NCI-H187 treated with DMSO at 0.1 percent for 48 hours (cell line): Measurements from ENCODE around the gene PDGFRA.

Experiments
- DNase-seq: peaks from one replicate; lab custom pipeline; 2025; lab: John Stamatoyannopoulos, UW

Gene PDGFRA

DNA sequence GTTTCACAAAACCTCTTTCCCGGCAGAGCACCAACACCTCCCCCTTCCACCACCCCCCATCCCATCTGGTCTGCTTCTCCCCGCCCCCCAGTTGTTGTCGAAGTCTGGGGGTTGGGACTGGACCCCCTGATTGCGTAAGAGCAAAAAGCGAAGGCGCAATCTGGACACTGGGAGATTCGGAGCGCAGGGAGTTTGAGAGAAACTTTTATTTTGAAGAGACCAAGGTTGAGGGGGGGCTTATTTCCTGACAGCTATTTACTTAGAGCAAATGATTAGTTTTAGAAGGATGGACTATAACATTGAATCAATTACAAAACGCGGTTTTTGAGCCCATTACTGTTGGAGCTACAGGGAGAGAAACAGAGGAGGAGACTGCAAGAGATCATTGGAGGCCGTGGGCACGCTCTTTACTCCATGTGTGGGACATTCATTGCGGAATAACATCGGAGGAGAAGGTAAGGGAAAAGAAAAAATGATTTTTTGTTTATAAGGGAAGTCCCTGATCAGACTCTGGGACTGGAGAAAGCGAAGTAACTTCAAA, at the start of gene PDGFRA:
Gene PDGFRA, plus strand, starts transcription at position 333 of the 541 bp plus-strand sequence. CDS start 29,476 bp downstream, outside the sequence.
- no peak for DNase-seq

DNA sequence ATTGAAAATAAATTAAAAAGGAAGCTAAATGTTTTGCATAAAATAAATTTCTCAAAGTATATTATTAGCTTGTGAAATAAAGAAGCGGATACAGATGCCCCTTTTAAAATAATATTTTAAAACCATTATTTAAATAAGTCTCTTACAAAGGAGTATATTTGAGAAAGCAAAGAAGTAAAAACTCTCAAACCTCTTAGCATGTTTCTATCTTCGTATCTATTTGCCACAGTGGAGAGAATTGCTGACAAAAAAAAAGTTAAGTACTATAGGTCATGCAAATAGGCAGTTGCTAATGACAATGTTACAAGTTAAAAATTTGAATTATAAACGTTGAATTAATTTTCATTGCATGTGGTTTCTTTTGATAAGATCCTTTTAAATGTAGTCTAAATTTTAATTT, 44.5 kb upstream of the PDGFRA start:
- DNase-seq = no peak

DNA sequence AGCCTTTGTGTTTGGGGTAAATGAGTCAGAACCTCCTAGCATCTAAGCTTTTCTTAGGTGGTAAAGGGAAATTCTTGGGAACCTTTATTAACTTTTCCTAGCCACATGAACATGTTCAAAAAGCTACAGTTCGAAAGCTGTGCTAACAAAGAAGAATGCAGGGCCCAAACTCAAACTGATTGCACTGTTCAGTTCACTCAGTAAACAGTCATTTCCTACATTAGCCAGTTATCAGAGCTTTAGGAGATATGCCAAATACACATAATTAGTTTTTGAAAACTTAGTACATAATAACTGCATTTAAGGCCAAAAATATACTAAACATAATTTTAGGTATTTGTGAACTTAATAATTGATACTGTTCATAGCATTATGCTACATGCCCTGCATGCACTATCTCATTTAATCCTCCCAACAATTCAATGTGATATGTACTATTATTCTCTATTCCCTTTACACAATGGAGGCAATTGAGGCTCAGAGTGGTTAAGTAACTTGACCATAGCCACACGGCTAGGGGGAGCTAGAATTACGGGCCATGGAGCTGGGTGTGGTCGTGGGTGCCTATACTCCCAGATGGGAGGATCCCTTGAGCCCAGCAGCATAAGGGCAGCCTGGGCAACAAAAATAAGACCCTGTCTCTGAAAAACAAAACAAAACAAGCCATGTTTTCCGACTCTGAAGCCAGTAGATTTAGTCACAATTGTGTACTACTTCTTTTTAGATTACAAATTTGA, 43.9 kb upstream of the PDGFRA start:
- DNase-seq = no peak

DNA sequence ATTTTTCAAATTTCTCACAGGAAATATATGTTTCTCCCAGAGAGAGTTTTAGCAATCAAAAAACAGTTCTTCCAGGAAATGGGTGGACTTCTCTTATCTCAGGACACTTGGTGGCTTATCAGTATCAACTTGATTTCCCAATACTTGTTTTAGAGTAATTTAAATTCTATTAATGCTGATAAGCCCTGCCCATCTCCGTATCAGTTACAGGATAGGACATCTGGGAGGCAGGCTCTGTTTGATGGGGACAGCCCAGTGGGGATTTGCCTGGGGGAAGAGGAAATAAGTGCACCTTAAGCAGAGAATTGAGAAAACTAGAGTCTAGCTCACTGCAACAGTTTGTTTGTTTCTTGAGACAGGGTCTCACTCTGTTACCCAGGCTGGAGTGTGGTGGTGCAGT, 43.2 kb upstream of the PDGFRA start:
- DNase-seq = no peak

DNA sequence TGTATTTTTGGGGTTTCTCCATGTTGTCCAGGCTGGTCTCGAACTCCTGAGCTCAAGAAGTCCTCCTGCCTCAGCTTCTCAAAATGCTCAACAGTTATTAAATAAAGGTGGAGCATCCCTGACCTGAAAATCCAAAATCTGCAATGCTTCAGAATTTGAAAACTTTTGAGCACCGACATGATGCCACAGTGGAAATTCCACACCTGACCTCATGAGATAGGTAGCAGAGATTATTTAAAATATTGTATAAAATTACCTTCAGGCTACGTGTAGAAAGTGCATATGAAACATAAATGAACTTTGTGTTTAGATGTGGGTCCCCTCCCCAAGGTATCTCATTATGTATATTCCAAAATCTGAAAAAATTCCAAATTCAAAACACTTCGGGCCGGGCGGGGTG, 42.7 kb upstream of the PDGFRA start:
- no peak for DNase-seq

DNA sequence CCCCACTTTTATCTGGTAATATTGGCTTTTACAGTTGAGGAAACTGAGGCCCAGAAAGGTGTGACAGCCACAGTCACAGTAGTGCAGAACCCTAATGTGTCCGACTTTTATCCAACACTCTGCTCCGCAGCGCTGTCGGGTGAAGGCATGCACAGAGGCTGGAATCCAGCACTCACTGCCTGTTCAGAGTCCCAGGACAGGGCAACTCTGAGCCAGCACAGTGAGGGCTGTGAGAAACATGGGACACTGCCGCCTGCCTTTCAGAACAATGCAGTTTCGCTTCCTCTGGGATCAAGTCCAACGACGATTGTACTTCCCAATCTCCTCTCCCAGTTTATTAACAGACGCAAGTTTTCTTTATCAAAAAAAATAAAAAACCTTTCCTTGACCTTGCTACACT, 41.9 kb upstream of the PDGFRA start:
- DNase-seq = no peak

DNA sequence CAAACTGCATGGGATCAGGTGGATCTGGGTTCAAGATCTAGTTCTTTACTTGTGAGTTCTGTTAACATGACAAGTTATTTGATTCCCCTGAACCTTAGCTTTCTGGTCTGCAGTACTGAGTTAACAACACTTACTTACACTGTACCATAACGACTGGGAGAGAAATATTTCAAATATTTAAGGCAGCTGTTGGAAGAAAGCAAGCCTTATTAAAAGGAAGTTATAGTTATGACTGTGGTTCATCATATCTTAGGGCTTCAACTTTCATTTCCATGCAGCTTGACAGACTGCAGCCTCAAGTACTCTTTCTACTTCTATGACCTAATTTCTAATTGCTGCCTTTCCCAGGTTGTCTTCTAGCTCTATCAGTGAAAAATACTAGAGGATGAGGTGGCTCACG, 40.0 kb upstream of the PDGFRA start:
- no peak for DNase-seq

DNA sequence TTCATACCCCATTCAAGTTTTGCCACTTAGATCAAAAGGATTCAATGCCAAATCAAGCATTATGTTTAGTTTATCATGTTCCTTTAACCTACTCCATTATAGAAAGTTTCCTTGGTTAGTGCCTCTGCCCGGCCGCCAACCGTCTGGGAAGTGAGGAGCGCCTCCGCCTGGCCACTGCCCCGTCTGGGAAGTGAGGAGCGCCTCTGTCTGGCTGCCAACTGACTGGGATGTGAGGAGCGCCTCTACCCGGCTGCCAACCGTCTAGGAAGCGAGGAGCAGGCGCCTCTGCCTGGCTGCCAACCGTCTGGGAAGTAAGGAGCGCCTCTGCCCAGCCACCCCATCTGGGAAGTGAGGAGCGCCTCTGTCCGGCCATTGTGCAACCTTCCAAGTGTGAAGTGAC, 36.3 kb upstream of the PDGFRA start:
- no peak for DNase-seq

DNA sequence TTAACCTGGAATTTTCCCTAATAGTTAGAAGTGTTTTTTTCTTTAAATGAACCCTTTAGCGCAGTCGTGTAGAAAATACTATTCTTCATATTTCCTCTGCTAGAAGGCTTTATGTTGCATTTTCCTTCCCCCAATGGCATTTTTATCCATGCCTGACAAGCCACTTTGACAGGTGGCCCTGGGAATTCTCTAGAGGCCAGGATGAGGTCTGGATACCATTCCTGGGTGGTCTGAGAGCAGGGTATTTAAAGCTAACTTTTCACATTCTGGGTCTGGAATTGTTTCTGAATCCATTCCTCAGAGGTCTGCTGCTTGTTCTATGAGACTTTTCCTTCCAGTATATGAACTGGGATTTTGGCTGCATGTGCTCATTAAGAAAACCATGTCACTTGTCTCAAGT, 31.2 kb upstream of the PDGFRA start:
- DNase-seq = no peak

DNA sequence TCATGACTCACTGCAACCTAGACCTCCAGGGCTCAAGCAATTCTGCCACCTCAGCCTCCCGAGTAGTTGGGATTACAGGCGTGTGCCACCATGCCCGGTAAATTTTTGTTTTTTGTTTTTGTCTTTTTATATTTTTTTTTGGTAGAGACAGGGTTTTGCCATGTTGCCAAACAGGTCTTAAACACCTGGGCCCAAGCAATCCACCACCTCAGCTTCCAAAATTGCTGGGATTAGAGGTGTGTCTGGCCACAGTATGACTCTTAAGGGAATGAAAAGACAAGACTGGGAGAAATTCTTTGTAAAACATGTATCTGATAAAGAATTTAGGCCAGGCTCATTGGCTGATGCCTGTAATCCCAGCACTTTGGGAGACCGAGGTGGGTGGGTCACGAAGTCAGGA, 29.2 kb upstream of the PDGFRA start:
- no peak for DNase-seq

DNA sequence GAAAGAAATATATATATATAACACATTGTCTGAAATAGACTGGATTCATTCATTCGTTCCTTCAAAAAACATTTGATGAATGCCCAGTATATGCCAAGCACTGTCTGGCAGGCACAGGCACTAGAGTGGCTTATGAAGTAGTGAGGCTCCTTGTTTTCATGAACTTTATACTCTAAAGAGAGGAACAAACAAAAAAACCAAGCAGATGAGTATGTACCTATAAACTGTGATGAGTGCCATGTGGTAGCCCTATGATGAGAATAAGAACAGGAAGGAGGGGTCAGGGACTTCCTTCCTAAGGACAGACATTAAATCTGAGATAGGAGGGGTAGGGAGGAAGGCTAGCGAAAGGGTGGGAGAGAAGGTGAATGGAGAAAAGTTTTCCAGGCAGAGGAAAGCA, 19.5 kb upstream of the PDGFRA start:
- no peak for DNase-seq

DNA sequence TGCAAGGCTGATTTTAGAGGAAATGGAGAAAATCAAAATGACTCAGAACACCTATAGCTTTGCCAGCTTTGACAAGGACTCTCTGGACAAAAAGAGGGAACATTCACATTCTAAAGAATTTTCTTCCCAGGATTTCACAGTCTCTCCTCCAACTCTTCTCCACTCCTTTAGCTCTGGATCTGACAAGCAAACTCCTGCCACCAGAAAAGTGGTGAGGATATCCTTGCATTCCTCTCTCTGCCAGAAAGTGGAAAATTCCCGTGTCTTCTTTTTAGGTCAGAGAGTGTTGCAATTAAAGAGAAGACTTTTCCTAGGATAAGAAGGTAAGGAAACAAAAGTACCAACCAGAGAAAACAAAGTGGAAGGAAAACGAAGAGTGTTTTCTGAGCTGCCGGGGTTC, 16.1 kb upstream of the PDGFRA start:
- no peak for DNase-seq

DNA sequence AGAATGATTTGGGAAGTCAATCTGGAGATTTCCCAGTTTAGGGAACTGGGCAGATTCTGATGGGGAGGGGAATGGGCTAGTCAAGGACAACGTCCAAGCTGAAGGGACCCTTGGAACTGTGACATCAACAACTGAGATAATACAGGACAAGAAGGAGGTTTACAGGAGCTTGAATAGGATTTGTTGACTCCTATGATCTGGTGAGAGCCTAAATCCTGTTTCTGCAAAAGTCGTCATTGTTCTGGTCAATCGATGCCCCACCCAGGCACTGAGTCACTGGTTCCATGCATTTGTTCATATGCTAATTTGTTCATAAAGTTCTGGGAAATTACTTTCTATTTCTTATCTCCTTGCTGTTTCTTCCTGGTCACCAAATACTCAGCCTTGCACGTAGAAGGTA, 15.3 kb upstream of the PDGFRA start:
- DNase-seq = no peak

DNA sequence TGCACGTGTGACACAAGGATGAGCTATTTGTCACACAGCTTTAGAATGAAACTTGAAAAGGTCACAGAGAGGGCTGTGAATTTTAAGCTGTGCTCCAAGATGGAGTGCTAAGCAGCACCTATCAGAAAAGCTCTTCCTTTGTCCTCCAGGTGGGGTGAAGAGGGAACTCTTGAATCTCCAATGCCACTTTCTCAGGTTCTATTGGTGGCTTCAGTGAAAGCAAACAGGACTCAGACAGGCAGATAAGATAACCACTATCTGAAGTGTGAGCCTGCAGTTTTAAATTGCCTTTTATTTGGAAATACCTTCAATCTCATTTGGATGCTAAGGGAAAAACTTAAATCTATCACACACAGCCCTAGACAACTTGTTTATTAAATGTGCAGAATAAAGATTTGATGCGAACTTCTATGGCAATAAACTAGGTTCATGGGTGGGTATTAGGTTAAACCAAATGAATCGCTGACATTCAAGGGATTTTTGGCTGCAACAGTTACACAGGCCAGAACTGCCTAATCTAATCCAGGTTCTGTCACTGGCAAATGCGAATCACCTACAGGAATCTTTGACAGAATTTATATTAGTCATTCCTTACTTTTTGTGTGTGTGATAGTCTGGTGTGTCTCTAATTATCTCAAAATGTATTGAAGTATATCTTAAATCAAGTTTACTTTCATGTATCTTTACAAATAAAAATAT, 13.6 kb upstream of the PDGFRA start:
- peak; percentile 6 for DNase-seq

DNA sequence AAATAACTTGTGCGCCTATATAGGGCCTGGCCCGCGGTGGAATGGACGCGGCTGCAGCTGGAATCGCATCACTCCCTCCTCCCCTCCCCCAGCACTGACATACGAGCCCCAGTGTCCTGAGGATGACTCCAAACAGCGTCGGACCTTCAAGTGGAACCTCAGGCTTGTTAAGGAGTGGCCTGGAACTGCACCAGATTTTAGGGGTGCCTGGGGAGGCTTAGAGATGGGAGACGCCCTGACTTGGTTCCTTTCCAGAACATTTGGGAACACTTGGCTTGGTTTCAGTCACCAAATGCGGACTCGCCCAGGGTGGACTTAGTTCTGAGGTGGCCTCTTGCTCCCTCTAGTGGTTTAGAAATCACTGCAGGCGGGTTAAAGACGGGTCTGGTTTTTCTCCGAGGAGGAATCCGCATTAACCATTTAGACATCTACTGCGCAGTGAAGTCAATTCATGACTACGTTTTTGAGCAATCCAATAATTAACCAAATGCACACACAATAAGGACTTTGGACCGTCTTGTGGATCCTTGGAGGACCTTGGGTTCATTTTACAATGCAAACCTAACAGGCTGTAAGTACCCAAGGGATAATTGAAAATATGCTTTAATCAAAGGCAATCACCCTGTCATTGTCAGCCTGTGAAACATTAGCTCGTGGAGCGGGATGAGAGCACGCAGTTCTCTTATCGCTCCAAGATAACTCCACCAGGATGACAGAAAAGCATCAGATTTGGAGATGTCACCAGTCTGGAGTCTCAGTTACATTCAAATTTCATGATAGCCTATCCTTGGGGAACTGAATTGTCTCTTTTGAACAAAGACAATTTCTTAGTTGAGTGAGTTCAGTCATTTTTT, 11.2 kb upstream of the PDGFRA start:
- peak; percentile 25 for DNase-seq

DNA sequence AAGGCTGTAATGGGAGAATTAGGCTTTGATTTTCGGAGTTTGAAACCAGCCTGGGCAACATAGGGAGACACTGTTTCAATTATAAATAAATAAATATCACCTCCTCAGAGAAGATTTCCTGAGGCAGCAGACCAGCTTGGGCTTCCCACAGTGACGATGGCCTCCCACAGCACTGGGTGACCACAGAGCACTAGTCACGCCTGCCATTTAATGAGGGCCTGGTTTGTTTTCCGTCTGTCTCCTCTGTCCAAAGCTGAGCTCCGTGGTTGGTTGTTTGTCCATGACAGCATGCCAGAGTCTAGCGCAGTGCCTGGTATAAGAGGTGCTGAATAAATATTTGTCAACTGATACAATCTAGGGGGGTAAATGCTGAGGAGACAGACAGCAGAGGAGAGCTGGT, 10.4 kb upstream of the PDGFRA start:
- no peak for DNase-seq

DNA sequence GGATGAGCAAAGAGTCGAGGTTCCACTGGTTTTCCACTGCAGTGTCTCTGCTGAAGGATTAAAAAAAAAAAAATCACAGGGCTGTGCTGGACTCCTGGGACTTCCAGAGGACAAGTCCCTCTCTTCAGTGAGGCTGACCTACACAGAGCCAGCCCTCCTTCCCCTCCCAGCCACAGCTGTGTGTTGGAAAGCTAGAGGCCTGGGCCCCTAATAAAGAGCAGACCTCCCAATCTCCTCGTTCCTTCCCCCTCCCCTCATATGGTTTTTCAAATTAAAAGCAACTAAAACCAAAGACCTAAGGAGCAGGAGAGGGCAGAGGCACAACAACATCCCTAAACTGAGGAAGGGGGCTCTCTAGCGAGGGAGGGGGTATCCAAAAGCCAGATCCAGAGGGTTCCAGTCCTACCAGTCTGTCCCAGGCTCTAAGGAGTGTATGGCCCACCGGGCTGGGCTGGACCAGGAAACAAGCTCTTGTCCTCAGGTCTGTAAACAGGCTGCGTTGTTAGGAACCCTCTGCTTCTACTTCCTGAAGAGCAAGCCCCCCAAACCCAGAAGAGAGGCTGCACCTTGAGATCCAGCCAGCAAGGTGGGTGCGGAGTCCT, 4.0 kb upstream of the PDGFRA start:
- DNase-seq = no peak

DNA sequence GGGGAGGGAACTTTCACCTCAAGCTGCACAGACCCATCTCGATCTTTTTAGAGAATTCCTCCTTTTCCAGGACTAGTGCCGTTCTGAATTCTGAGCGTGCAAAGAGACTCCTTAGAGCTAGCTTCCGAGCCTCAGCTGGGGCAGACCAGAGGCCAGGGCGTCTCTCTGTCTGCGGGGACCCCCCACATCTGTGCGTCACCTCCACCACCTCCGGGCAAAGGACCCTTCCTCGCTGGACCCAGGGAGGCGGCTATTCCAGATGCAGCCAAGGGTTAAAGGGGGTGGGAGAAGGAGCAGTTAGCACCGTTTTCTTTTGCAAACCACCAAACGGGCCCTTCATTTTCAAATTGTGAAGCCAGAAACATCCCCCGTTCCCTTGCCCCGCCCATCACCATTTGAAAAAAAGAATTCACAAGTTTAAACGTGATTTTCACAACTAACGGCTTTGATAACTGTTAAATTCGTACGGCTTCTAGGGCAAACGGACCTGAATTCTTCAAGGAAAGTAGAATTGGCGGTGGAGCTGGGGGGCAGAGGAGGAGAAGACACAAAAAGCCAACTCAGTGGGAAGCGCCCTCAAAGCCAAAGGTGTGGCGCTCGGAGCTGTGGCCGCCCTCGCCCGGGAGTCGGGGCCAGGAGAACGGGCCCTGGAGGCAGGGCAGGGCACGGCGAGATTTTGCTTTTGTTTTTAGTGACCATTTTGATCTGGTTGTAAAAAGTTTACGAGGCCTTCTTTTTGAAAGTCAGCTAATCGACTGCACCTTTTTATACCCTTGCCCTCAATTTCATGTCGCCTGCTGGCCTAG, 3.3 kb upstream of the PDGFRA start:
- DNase-seq = no peak

DNA sequence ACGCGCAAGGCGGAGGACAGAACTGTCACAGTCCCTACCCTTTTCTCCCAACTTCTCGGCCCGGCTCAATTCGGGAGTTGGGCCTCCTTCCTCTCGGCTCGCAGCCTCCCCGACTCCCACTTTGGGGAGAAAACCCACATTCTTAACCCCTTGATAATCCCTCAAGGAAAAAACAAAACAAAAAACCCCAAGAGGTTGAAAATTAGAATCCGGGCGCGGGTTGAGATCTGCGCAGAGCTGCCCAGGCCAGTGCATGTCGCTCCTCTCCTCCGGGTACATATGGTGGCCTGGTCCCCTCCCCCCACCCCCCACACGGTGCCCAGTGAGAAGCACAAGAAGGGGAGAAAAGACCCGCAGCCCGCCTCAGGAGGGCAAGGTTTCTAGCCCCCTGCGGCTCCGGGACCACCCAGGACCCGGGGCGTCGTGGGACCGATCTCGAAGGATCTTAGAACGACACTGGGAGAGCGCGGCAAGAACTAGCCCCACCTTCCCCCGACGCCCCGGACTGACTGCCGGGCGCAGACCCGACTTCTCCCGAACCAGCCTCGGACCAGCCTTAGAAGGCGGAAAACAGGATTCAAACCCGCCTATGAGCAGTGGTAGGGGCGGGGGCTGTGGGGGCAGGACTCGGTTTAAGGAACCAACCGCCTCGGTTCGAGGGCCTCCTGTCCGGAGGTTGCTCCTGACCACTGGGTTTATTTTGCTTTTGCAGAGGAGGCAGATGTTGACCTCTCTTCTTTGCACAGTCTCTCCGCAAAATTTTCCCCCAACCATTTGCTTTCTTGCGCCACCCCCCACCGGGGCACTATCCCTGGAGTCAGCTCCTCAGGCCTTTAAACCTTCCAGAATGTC, 2.5 kb upstream of the PDGFRA start:
- no peak for DNase-seq
